Caco-2 (cell line): Measurements from ENCODE around the gene SKOR1. TPM values are rescaled to one million over a fixed set of nuclear protein-coding genes. Genes with fewer than 3 reads are reported as not detected.

Source experiments
- BruUV-seq: library from RNA; stranded (reverse); fragments of 400-500 nt; replicated peaks from 2 replicates; lab custom pipeline; 2021; lab: Mats Ljungman, UMichigan
- CTCF ChIA-PET: fragments of 300-600 bp; sonication (Branson Sonifier 250); formaldehyde crosslinking; loops from one replicate; lab custom pipeline; 2022; ENCODE audit warnings: antibody characterized with exemption; lab: Charles Lee
- POLR2A ChIA-PET: fragments of 300-600 bp; sonication (Branson Sonifier 250); formaldehyde crosslinking; loops from one replicate; lab custom pipeline; 2022; ENCODE audit warnings: antibody characterized with exemption; lab: Charles Lee
- DNase-seq, 2 experiments: peaks; one replicate each; pipeline versions ENCODE4 v3.0.0 to v3.0.0-alpha.2; 2020 to 2022
- H3K27me3 ChIP-seq: replicated peaks from 2 replicates; pipeline ENCODE4 v1.6.0; 2011; ENCODE audit warnings: low read length; ENCODE audit not compliant: control insufficient read depth, insufficient read depth
- H3K36me3 ChIP-seq: 2 replicates; pipeline ENCODE4 v1.5.1; 2011; ENCODE audit warnings: low read length; ENCODE audit not compliant: control insufficient read depth, insufficient read depth
- H3K4me1 ChIP-seq: fragments of 250-450 bp; sonication (Bioruptor Pico); 2 replicates; pipeline ENCODE4 v1.5.1; 2020; ENCODE audit warnings: mild to moderate bottlenecking
- H3K4me3 ChIP-seq: 2 replicates; pipeline ENCODE4 v1.5.1; 2011; ENCODE audit warnings: low read depth, mild to moderate bottlenecking, control low read depth, low read length
- H3K9me3 ChIP-seq: fragments of 250-450 bp; sonication (Bioruptor Pico); 2 replicates; pipeline ENCODE4 v1.5.1; 2020; ENCODE audit warnings: mild to moderate bottlenecking, moderate library complexity
- H3K27ac Mint-ChIP-seq: one replicate; pipeline ENCODE4 v1.8.0; 2022; ENCODE audit warnings: mixed read lengths; ENCODE audit not compliant: unreplicated experiment
- H3K27me3 Mint-ChIP-seq: one replicate; pipeline ENCODE4 v1.8.0; 2022; ENCODE audit warnings: mixed read lengths; ENCODE audit not compliant: insufficient read depth, unreplicated experiment
- H3K36me3 Mint-ChIP-seq: one replicate; pipeline ENCODE4 v1.8.0; 2022; ENCODE audit warnings: mild to moderate bottlenecking, mixed read lengths; ENCODE audit not compliant: insufficient read depth, unreplicated experiment
- H3K4me1 Mint-ChIP-seq: one replicate; pipeline ENCODE4 v1.8.0; 2022; ENCODE audit warnings: low read depth, mixed read lengths; ENCODE audit not compliant: unreplicated experiment
- H3K4me3 Mint-ChIP-seq: one replicate; pipeline ENCODE4 v1.8.0; 2022; ENCODE audit warnings: mild to moderate bottlenecking, moderate library complexity, mixed read lengths; ENCODE audit not compliant: unreplicated experiment
- H3K9me3 Mint-ChIP-seq: one replicate; pipeline ENCODE4 v1.8.0; 2022; ENCODE audit warnings: mixed read lengths; ENCODE audit not compliant: unreplicated experiment
- intact Hi-C: fragments of 100-400 bp; cut with micrococcal nuclease; formaldehyde crosslinking; loops from one replicate; pipeline ENCODE4 v1.10.0; 2022; ENCODE audit not compliant: unreplicated experiment
- total RNA-seq: library from RNA; stranded (reverse); gene quantifications from 2 replicates; pipeline ENCODE4 v1.2.3, GENCODE V29; 2022
- TF ChIP-seq, protein P1 (sequence below), 2 experiments: fragments of 200-600 bp in 1 of 2; IDR thresholded peaks; 1 replicate in 1 of 2; 2 replicates in 1 of 2; pipeline versions ENCODE4 v1.5.1 to v1.8.0; 2011 to 2022; ENCODE audit warnings: antibody characterized with exemption in 1 of 2, control low read depth in 1 of 2, inconsistent platforms in 1 of 2, low read depth in 1 of 2, low read length in 1 of 2, mild to moderate bottlenecking in 1 of 2, moderate library complexity in 1 of 2; ENCODE audit not compliant: insufficient read depth in 1 of 2, severe bottlenecking in 1 of 2, unreplicated experiment in 1 of 2

The SKOR1 gene
- total RNA-seq, 1 experiment from 2014 or later: not detected

DNA sequence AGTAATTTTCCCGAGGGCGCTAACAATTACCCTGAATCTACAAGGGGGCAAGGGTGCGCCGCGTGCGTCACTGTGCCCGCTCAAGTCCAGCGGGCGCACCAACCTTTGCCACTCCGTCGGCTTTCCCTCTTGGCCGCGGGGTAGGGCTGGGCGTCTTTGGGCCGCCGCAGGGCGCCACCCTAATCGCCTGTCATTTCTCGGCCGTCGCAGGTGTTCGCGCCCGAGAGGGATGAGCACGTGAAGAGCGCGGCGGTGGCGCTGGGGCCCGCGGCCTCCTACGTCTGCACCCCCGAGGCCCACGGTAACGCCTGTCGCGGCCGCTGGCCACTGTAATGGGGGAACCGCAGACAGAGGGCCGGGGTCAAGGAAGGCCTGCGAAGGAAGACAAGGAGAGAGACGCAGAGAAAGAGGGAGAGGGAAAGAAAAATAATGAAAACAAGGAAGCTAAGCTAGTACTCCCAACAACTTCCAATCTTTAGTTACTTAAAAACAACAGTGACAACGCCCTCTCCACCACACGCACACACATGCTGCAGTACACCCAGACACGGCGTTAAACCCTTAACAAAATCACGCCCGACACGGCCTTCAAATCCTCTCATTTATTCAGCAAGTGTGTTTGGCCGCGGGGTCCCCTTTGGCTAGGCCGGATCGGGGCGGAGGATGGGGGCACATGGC, 3.8 kb downstream of the SKOR1 start:
- H3K27me3 ChIP-seq: no peaks in the 10 kb centered on the region
- POLR2A ChIA-PET: no interaction called here

GRCh38 chr15:67829647-67830504, 4.6 kb downstream of the SKOR1 start:
- Mint-ChIP-seq H3K4me3 (no peak overlapping the region), H3K27ac (no peak overlapping the region), H3K4me1 (no peaks in the 10 kb centered on the region), H3K9me3 (no peaks in the 10 kb centered on the region), H3K36me3 (no peaks in the 10 kb centered on the region), H3K27me3 (peaks cover 4% of the 10 kb centered on the region)
- BruUV-seq: no TSS peak
- ChIA-PET POLR2A (no interaction called here), CTCF (interaction anchor here (0.6 kb wide), 1 partner anchor 386 kb away, joined by 3 read pairs; no protein-coding TSS in a partner anchor)
- Histone ChIP-seq H3K4me3 (no peak overlapping the region), H3K9me3 (no peaks in the 10 kb centered on the region), H3K36me3 (no peaks in the 10 kb centered on the region), H3K4me1 (no peaks in the 10 kb centered on the region), H3K27me3 (no peaks in the 10 kb centered on the region)
- no peak for DNase-seq
- intact Hi-C loops: loop anchor here (10.0 kb wide), 1 partner anchor 445 kb away; no protein-coding TSS in a partner anchor
- TF ChIP-seq, protein P1, sequence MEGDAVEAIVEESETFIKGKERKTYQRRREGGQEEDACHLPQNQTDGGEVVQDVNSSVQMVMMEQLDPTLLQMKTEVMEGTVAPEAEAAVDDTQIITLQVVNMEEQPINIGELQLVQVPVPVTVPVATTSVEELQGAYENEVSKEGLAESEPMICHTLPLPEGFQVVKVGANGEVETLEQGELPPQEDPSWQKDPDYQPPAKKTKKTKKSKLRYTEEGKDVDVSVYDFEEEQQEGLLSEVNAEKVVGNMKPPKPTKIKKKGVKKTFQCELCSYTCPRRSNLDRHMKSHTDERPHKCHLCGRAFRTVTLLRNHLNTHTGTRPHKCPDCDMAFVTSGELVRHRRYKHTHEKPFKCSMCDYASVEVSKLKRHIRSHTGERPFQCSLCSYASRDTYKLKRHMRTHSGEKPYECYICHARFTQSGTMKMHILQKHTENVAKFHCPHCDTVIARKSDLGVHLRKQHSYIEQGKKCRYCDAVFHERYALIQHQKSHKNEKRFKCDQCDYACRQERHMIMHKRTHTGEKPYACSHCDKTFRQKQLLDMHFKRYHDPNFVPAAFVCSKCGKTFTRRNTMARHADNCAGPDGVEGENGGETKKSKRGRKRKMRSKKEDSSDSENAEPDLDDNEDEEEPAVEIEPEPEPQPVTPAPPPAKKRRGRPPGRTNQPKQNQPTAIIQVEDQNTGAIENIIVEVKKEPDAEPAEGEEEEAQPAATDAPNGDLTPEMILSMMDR (IDR thresholded peaks at IDR 0.05; ENCODE audit: insufficient read depth in 1 of 2, low read depth in 1 of 2, low read length in 1 of 2, severe bottlenecking in 1 of 2, unreplicated experiment in 1 of 2): no peak

More for the DNA sequence above, 3.8 kb downstream of the SKOR1 start:
- Mint-ChIP-seq H3K4me3 (no peak overlapping the region), H3K27ac (no peak overlapping the region), H3K27me3 (peaks cover 6% of the 10 kb centered on the region), H3K9me3 (no peaks in the 10 kb centered on the region), H3K4me1 (peaks cover 4% of the 10 kb centered on the region), H3K36me3 (no peaks in the 10 kb centered on the region)
- TF ChIP-seq, protein P1 (IDR thresholded peaks at IDR 0.05; ENCODE audit: insufficient read depth in 1 of 2, low read depth in 1 of 2, low read length in 1 of 2, severe bottlenecking in 1 of 2, unreplicated experiment in 1 of 2): no peak
- H3K36me3 ChIP-seq: no peaks in the 10 kb centered on the region
- CTCF ChIA-PET: interaction anchor here (0.6 kb wide), 1 partner anchor 386 kb away, joined by 3 read pairs; no protein-coding TSS in a partner anchor
- H3K4me1 ChIP-seq: no peaks in the 10 kb centered on the region; the same call in 1 of the 2 replicates
- BruUV-seq: no TSS peak
- no peaks in the 10 kb centered on the region for H3K9me3 ChIP-seq
- no peak overlapping the region for H3K4me3 ChIP-seq
- no peak for DNase-seq
- intact Hi-C loops: no loop called here

- no peaks in the 10 kb centered on the region for H3K9me3 Mint-ChIP-seq
- CTCF ChIA-PET: interaction anchor here (0.6 to 1.0 kb wide), 2 partner anchors 16 to 96 kb away, joined by 3 to 6 read pairs; no protein-coding TSS in a partner anchor
Observed at GRCh38 chr15:67831363-67831762, 6.1 kb downstream of the SKOR1 start.

More at GRCh38 chr15:67831363-67831762, 6.1 kb downstream of the SKOR1 start:
- no TSS peak for BruUV-seq
- Histone ChIP-seq H3K4me3 (no peak overlapping the region), H3K36me3 (no peaks in the 10 kb centered on the region), H3K27me3 (no peaks in the 10 kb centered on the region), H3K4me1 (no peaks in the 10 kb centered on the region), H3K9me3 (no peaks in the 10 kb centered on the region)
- no peak overlapping the region for H3K27ac Mint-ChIP-seq
- DNase-seq: no peak
- intact Hi-C loops: loop anchor here (10.0 kb wide), 1 partner anchor 447 kb away; no protein-coding TSS in a partner anchor
- H3K27me3 Mint-ChIP-seq: no peaks in the 10 kb centered on the region
- TF ChIP-seq, protein P1 (IDR thresholded peaks at IDR 0.05; ENCODE audit: insufficient read depth in 1 of 2, low read depth in 1 of 2, low read length in 1 of 2, severe bottlenecking in 1 of 2, unreplicated experiment in 1 of 2): no peak
- POLR2A ChIA-PET: no interaction called here
- H3K4me1 Mint-ChIP-seq: no peaks in the 10 kb centered on the region
- H3K4me3 Mint-ChIP-seq: no peak overlapping the region
- no peaks in the 10 kb centered on the region for H3K36me3 Mint-ChIP-seq
